Endothelial cell (in vitro differentiated cells): ENCODE data around the gene GAB1. TPM values are rescaled to one million over a fixed set of nuclear protein-coding genes. Genes with fewer than 3 reads are reported as not detected.
A peak's percentile ranks its signal among the peaks of the same experiment; 100 is the strongest.

Source experiments
- DNase-seq: peaks from one replicate; pipeline ENCODE4 v3.0.0; 2021; ENCODE audit warnings: low spot score
- H3K27ac Mint-ChIP-seq: one replicate; pipeline ENCODE4 v1.8.0; 2021; ENCODE audit warnings: mixed read lengths, inconsistent platforms; ENCODE audit not compliant: unreplicated experiment
- H3K27me3 Mint-ChIP-seq: one replicate; pipeline ENCODE4 v1.8.0; 2021; ENCODE audit warnings: mild to moderate bottlenecking, moderate library complexity, mixed read lengths, inconsistent platforms; ENCODE audit not compliant: unreplicated experiment
- H3K36me3 Mint-ChIP-seq: one replicate; pipeline ENCODE4 v1.8.0; 2021; ENCODE audit warnings: mild to moderate bottlenecking, low read depth, mixed read lengths, inconsistent platforms; ENCODE audit not compliant: unreplicated experiment
- H3K4me1 Mint-ChIP-seq: one replicate; pipeline ENCODE4 v1.8.0; 2021; ENCODE audit warnings: mild to moderate bottlenecking, mixed read lengths, inconsistent platforms; ENCODE audit not compliant: unreplicated experiment
- H3K4me3 Mint-ChIP-seq: one replicate; pipeline ENCODE4 v1.8.0; 2021; ENCODE audit warnings: mild to moderate bottlenecking, mixed read lengths, inconsistent platforms; ENCODE audit not compliant: unreplicated experiment
- H3K9me3 Mint-ChIP-seq: one replicate; pipeline ENCODE4 v1.8.0; 2021; ENCODE audit warnings: mixed read lengths, inconsistent platforms; ENCODE audit not compliant: unreplicated experiment
- total RNA-seq: library from RNA; stranded (reverse); fragmentation: NEBNext Ultra II Directional; extraction: Animal tissue kit (Norgen Biotek cat#: 25700); gene quantifications from one replicate; pipeline ENCODE4 v1.2.1, GENCODE V29; 2021; ENCODE audit not compliant: unreplicated experiment
- TF ChIP-seq, protein P1 (sequence below): fragments of 200-600 bp; sonication (generic); IDR thresholded peaks from one replicate; pipeline ENCODE4 v1.5.0; 2021; ENCODE audit warnings: antibody characterized with exemption; ENCODE audit not compliant: unreplicated experiment

GAB1 gene
- total RNA-seq, 1 donor from 2014 or later = 51.8 TPM

- H3K9me3 Mint-ChIP-seq = no peaks in the 10 kb centered on the region
- H3K27me3 Mint-ChIP-seq = peaks cover 8% of the 10 kb centered on the region
- H3K36me3 Mint-ChIP-seq = peaks cover 5% of the 10 kb centered on the region
- H3K4me1 Mint-ChIP-seq = peaks cover 18% of the 10 kb centered on the region
- DNase-seq = peak; percentile 81
- TF ChIP-seq, protein P1, sequence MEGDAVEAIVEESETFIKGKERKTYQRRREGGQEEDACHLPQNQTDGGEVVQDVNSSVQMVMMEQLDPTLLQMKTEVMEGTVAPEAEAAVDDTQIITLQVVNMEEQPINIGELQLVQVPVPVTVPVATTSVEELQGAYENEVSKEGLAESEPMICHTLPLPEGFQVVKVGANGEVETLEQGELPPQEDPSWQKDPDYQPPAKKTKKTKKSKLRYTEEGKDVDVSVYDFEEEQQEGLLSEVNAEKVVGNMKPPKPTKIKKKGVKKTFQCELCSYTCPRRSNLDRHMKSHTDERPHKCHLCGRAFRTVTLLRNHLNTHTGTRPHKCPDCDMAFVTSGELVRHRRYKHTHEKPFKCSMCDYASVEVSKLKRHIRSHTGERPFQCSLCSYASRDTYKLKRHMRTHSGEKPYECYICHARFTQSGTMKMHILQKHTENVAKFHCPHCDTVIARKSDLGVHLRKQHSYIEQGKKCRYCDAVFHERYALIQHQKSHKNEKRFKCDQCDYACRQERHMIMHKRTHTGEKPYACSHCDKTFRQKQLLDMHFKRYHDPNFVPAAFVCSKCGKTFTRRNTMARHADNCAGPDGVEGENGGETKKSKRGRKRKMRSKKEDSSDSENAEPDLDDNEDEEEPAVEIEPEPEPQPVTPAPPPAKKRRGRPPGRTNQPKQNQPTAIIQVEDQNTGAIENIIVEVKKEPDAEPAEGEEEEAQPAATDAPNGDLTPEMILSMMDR = no peak
- peak overlapping the region; percentile 48 for H3K27ac Mint-ChIP-seq
- H3K4me3 Mint-ChIP-seq = peak overlapping the region; percentile 99
Measured at GRCh38 chr4:143335979-143336780, 496 bp upstream of the GAB1 start.

DNA sequence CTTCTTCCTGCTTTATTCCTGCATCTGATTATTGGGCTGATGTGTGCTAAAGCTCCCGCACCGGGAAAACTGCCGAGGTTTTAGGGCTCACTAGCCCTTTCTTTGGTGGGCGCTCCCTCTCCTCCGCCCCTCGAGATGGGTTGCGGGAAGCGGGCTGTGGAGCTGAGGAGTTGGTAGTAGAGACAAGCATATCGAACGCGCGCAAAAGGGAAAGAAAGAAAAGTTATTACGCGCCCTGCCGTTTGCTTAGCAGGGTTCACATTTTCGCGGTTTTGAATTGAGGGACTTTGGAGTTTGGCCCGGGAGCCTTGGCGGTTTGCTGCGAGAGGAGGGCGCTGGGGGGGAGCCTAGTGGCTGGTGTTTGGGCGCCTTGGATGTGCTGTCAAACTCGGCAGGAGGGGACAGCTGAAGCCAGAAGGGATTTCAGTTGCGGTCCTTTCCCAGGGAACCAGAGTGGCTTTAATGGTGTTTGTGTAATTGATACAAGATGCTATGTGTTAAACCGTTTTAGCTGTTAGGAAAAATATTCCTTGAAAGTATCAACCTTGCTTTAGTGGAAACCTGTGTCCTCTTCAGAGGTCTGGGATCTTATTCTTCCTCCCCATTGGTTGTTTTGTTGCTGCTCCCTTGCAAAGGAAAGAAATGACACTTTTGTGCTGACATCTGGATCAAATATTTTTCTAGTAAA is 1.1 kb downstream of the GAB1 start:
- Mint-ChIP-seq H3K27me3 (peaks cover 8% of the 10 kb centered on the region), H3K4me1 (peaks cover 18% of the 10 kb centered on the region), H3K27ac (peak overlapping the region; percentile 33), H3K36me3 (peaks cover 5% of the 10 kb centered on the region), H3K9me3 (no peaks in the 10 kb centered on the region), H3K4me3 (peak overlapping the region; percentile 99)
- DNase-seq = peak; percentile 19
- TF ChIP-seq, protein P1 = no peak

DNA sequence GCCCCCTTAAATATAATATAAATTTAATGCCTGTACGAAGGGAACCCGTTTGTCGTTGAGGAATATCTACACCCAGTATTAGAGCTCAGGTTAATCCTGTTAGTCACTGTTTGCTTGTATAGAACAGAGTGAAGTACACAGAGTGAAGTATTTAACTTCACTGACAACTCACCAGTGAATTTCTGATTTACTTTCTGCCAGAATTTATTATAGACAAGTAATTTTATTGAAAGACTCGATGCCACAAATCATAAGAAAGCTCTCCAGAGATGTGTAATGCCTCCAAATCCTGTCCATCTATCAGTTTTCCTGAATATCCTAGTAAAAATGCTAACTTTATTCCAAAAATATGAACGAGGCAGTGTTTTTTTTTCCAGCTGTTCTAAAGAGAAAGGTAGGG is 1.6 kb downstream of the GAB1 start:
- Mint-ChIP-seq H3K4me1 (peaks cover 18% of the 10 kb centered on the region), H3K9me3 (no peaks in the 10 kb centered on the region), H3K27me3 (peaks cover 8% of the 10 kb centered on the region), H3K4me3 (peak overlapping the region; percentile 99), H3K27ac (peak overlapping the region; percentile 33), H3K36me3 (peaks cover 5% of the 10 kb centered on the region)
- TF ChIP-seq, protein P1 = no peak
- no peak for DNase-seq

- Mint-ChIP-seq H3K36me3 (peaks cover 5% of the 10 kb centered on the region), H3K4me3 (no peak overlapping the region), H3K27me3 (peaks cover 8% of the 10 kb centered on the region), H3K27ac (no peak overlapping the region), H3K4me1 (peaks cover 20% of the 10 kb centered on the region), H3K9me3 (no peaks in the 10 kb centered on the region)
- DNase-seq = no peak
- TF ChIP-seq, protein P1 = no peak
Measured at GRCh38 chr4:143339497-143339896, 2.8 kb downstream of the GAB1 start.

GRCh38 chr4:143341186-143341755 is 4.6 kb downstream of the GAB1 start:
- TF ChIP-seq, protein P1 = no peak
- Mint-ChIP-seq H3K27ac (no peak overlapping the region), H3K4me1 (peaks cover 19% of the 10 kb centered on the region)

More at GRCh38 chr4:143341186-143341755, 4.6 kb downstream of the GAB1 start:
- Mint-ChIP-seq H3K9me3 (no peaks in the 10 kb centered on the region), H3K27me3 (peaks cover 8% of the 10 kb centered on the region), H3K36me3 (peaks cover 5% of the 10 kb centered on the region), H3K4me3 (no peak overlapping the region)
- DNase-seq = no peak
